K562 (cell line): ENCODE measurements around the gene OTX2.

Source experiments
- EHMT2 ChIP-seq: fragments of 450-650 bp; IDR thresholded peaks from 2 replicates; pipeline ENCODE4 v1.6.1; 2018; ENCODE audit warnings: antibody characterized with exemption
- STAG1 ChIP-seq: sonication (generic); formaldehyde crosslinking; IDR thresholded peaks from 2 replicates; pipeline ENCODE4 v1.5.0; 2020; ENCODE audit warnings: missing genetic modification reagents, borderline replicate concordance
- ZNF175 ChIP-seq: fragments of 200-800 bp; sonication (Bioruptor generic); IDR thresholded peaks from 2 replicates; pipeline ENCODE4 v1.6.1; 2016; ENCODE audit warnings: low read depth, mild to moderate bottlenecking, missing genetic modification characterization, missing compliant biosample characterization
- TF ChIP-seq, protein P1 (sequence below), 3 experiments: IDR thresholded peaks in 2 of 3; conservative IDR thresholded peaks in 1 of 3; 2 replicates each; pipeline ENCODE4 v1.5.1; 2011 to 2012; ENCODE audit warnings: low read length in 3 of 3, mild to moderate bottlenecking in 3 of 3, control low read depth in 2 of 3, improper control_type of control experiment in 1 of 3, inconsistent platforms in 1 of 3, low read depth in 1 of 3, mixed read lengths in 1 of 3, moderate library complexity in 1 of 3; ENCODE audit not compliant: insufficient read depth in 2 of 3
- TF ChIP-seq, protein P2 (sequence below): sonication (generic); formaldehyde crosslinking; IDR thresholded peaks from 2 replicates; pipeline ENCODE4 v1.8.1; 2023; ENCODE audit warnings: missing genetic modification reagents, mild to moderate bottlenecking, borderline replicate concordance
- TF ChIP-seq, protein P3 (sequence below): sonication (generic); formaldehyde crosslinking; IDR thresholded peaks from 2 replicates; pipeline ENCODE4 v1.8.0; 2022; ENCODE audit warnings: missing genetic modification reagents, mild to moderate bottlenecking, borderline replicate concordance

DNA sequence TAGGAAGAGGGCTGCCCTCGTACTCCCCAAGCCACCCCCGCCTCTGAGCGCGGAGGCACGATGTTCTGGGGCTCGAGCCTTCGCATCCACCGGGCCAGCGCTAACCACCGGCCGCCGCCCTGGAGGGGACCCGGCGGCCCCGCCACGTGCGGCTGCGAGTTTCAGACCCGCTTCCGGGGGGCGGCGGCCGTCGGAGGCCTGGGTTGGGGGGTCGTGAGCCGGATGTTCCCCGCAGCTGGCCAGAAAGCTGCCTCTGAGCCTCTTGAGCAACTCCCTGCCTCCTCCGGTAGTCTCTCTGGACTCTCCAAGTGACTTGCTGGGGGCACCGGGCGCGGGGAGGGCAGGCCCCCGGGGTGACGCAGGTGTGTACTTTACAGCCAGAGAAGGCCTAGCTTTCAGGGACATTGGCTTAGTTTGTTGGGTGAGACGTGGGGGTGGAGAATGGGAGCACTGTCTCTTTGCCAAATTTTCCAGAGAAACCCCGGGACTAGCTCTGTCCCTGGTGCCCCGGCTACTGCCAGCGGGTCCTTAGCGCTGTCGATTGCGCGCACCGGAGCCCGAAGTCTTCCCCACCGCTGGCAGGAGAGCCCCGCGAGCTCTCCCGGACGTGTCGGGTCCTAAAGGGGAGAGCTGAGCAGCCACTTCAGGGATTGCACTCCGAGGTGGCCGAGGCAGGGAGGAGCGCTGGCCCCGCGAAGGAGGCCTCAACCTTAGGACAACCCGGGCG lies 15.6 kb downstream of the OTX2 start:
- TF ChIP-seq, protein P1, sequence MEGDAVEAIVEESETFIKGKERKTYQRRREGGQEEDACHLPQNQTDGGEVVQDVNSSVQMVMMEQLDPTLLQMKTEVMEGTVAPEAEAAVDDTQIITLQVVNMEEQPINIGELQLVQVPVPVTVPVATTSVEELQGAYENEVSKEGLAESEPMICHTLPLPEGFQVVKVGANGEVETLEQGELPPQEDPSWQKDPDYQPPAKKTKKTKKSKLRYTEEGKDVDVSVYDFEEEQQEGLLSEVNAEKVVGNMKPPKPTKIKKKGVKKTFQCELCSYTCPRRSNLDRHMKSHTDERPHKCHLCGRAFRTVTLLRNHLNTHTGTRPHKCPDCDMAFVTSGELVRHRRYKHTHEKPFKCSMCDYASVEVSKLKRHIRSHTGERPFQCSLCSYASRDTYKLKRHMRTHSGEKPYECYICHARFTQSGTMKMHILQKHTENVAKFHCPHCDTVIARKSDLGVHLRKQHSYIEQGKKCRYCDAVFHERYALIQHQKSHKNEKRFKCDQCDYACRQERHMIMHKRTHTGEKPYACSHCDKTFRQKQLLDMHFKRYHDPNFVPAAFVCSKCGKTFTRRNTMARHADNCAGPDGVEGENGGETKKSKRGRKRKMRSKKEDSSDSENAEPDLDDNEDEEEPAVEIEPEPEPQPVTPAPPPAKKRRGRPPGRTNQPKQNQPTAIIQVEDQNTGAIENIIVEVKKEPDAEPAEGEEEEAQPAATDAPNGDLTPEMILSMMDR (IDR thresholded peaks at IDR 0.05 in 2 of 3, conservative IDR thresholded peaks at IDR 0.05 in 1 of 3; ENCODE audit: insufficient read depth in 2 of 3, low read depth in 1 of 3, low read length in 3 of 3): no peak
- TF ChIP-seq, protein P2, sequence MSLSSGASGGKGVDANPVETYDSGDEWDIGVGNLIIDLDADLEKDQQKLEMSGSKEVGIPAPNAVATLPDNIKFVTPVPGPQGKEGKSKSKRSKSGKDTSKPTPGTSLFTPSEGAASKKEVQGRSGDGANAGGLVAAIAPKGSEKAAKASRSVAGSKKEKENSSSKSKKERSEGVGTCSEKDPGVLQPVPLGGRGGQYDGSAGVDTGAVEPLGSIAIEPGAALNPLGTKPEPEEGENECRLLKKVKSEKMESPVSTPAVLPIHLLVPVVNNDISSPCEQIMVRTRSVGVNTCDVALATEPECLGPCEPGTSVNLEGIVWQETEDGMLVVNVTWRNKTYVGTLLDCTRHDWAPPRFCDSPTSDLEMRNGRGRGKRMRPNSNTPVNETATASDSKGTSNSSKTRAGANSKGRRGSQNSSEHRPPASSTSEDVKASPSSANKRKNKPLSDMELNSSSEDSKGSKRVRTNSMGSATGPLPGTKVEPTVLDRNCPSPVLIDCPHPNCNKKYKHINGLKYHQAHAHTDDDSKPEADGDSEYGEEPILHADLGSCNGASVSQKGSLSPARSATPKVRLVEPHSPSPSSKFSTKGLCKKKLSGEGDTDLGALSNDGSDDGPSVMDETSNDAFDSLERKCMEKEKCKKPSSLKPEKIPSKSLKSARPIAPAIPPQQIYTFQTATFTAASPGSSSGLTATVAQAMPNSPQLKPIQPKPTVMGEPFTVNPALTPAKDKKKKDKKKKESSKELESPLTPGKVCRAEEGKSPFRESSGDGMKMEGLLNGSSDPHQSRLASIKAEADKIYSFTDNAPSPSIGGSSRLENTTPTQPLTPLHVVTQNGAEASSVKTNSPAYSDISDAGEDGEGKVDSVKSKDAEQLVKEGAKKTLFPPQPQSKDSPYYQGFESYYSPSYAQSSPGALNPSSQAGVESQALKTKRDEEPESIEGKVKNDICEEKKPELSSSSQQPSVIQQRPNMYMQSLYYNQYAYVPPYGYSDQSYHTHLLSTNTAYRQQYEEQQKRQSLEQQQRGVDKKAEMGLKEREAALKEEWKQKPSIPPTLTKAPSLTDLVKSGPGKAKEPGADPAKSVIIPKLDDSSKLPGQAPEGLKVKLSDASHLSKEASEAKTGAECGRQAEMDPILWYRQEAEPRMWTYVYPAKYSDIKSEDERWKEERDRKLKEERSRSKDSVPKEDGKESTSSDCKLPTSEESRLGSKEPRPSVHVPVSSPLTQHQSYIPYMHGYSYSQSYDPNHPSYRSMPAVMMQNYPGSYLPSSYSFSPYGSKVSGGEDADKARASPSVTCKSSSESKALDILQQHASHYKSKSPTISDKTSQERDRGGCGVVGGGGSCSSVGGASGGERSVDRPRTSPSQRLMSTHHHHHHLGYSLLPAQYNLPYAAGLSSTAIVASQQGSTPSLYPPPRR (CRISPR knock-in tag): no peak
- TF ChIP-seq, protein P3, sequence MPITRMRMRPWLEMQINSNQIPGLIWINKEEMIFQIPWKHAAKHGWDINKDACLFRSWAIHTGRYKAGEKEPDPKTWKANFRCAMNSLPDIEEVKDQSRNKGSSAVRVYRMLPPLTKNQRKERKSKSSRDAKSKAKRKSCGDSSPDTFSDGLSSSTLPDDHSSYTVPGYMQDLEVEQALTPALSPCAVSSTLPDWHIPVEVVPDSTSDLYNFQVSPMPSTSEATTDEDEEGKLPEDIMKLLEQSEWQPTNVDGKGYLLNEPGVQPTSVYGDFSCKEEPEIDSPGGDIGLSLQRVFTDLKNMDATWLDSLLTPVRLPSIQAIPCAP: no peak
- TF ChIP-seq STAG1 (CRISPR knock-in tag) (no peak), EHMT2 (no peak), ZNF175 (CRISPR knock-in tag) (no peak)
